ENCODE results near the gene TGIF1.
"Not testable (repeated sequence)": the region's sequence is repeated elsewhere in the genome, so short reads cannot be mapped to it uniquely, and the experiment has no call there.

Gene TGIF1

DNA sequence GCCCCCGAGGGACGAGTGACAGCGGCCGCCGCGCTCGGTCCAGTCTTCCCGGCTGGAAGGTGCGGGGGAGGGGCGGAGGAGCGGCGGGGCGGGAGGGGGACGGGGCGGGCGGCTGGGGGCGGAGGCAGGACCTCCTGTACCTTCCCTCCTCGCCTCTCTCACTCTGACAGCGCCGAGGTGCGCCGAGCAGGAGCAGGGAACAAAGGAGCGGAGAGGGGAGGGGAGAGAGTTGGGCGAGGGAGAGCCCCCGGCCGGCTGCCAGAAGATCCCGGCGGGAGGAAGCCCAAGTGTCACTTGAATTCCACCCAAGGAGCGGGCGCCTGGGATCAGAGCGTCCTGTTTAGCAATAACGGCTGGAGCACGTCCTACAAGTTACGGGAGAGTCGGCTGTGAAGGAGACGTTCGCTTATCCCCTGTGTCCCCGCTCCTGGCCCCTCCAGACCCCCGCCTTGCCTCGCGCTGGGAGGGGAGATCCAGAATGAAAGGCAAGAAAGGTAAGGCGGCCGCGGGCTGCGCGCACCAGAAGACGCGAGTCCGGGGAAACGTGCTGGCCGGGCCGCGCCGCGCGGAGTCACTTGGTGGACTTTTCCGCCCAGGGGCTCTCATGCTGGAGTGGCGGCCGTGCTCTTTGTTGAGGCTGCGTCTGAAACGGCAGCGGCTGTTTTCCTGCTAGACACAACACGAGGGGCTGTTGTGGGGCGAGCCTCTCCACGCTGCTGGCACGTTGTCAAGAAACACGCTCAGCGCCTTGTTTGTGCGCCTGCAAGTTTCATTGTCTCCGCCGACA is at the start of gene TGIF1:
Gene TGIF1, plus strand, starts transcription at position 161 of the 787 bp plus-strand sequence. Its CDS starts 318 bp downstream, at position 479.
- in situ Hi-C loops (cut with HindIII; ENCODE audit: low pct_unique_long_range_greater_than_20kb, low sequenced_read_pairs): no loop called here
- TF ChIP-seq JUND (IDR thresholded peaks at IDR 0.05; ENCODE audit: low read depth): no peak
- peak in 1 of 2 experiments; percentile 88 for DNase-seq (ENCODE audit: low read depth in 1 of 2, low spot score in 1 of 2)

DNA sequence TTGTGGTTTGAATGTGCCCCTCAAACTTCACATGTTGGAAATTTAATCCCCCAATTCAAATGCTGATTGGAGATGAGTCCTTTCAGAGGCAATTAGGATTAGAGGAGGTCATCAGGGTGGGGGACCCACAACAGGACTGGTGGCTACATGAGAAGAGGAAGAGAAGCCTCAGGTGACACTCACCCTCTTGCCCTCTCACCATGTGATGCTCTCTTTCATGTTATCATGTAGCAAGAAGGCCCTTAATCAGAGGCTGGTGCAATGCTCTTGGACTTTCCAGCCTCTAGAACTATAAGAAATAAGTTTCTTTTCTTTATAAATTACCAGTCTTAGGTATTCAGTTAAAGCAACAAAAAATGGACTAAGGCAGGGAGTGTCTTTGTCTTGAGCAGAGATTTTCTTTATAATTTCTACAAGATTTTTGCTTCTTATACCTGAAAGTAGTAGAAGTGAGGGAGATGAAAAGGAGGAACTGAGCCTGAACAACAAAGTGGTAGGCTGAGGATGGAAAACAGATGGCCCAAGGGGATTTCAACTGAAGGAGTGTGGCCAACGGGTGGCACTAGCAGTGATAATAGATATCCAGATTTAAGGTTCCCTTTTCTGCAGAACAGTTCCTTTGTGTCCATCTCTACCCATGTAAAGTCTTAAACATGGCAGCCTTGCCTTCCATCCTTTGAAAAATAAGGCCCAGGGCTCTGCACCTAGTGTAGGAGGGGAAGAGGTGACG is 49.2 kb upstream of the TGIF1 start:
- TF ChIP-seq JUND (IDR thresholded peaks at IDR 0.05; ENCODE audit: low read depth): no peak
- DNase-seq (ENCODE audit: low read depth in 1 of 2, low spot score in 1 of 2): no peak
- in situ Hi-C loops (cut with HindIII; ENCODE audit: low pct_unique_long_range_greater_than_20kb, low sequenced_read_pairs): no loop called here

DNA sequence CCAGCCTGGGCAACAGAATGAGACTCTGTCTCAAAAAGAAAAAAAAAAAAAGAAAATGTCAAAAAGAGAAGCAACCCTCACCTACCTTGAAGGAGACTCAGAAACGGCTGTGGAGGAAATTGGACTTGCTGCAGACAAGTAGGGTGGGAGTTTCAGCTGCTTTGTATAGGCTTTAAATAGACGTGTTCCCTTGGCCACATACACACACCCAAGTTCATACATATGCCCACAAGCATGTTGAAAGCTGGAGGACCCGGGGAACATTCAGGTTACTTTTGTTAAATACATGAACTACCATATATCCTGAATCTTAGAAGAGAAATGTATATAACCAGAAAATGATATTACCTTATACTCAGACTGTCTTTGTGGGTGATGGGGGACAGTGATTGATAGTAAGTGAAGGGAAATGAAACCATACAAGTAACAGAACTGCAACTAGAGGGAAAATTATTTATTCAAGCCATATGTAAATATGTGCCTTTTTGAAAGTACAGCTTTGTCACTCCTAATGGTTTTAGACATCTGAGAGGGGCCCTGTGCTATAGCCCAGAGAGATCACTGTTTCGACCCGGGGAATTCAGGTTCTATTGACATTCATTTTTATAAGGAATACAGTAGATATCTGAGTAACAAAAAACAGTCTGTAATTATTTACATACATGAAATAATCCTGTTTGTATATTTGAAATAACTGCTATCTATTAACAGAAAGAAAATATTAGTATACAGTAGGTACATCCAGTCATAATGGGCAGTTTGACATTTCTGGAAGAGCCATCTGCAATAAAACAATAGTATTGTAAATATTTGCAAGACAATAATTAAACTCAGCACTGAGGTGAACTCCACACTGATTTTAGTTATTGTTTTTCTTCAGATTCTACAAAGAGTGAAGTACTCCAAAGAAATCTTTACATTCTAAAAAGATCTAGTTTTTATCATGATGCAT is 48.0 kb upstream of the TGIF1 start:
- DNase-seq (ENCODE audit: low read depth in 1 of 2, low spot score in 1 of 2): no peak
- no peak for TF ChIP-seq JUND (IDR thresholded peaks at IDR 0.05; ENCODE audit: low read depth)
- in situ Hi-C loops (cut with HindIII; ENCODE audit: low pct_unique_long_range_greater_than_20kb, low sequenced_read_pairs): no loop called here

DNA sequence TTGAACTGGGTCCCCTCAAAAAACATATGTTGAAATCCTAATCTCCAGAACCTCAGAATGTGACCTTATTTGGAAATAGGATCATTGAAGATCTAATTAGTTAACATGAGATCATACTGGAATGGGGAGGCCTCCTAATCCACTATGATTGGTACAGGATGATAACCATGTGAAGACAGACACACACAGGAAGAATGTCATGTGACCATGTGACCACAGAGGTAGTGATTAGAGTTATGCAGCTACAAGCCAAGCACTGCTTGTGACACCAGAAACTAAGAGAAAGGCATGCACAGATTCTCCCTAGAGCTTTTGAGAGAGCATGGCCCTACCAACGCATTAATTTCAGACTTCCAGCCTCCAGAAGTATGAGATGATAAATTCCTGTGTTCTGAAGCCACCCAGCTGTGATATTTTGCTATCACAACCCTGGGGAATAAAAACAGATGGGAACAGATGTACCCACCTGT is 47.0 kb upstream of the TGIF1 start:
- TF ChIP-seq JUND (IDR thresholded peaks at IDR 0.05; ENCODE audit: low read depth): no peak
- DNase-seq (ENCODE audit: low read depth in 1 of 2, low spot score in 1 of 2): no peak
- in situ Hi-C loops (cut with HindIII; ENCODE audit: low pct_unique_long_range_greater_than_20kb, low sequenced_read_pairs): no loop called here

DNA sequence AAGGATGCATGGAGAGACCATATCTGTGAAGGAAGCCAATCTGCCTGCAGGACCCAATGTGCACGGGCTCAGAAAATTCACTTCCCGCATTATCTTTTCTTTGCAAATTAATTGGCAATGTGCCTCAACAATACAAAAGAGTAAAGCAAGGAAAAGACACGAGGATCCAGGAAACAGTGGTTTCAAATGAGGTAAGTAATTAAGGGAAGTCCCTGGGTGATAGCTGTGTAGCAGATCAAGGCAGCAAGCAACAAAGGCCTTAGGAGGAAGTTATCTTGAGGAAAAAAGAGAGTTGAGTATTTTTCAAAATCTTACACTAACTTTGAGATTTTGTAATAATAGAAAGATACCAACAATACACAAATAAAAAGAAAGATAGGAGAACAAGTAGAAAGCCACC is 44.3 kb upstream of the TGIF1 start:
- no peak for DNase-seq (ENCODE audit: low read depth in 1 of 2, low spot score in 1 of 2)
- in situ Hi-C loops (cut with HindIII; ENCODE audit: low pct_unique_long_range_greater_than_20kb, low sequenced_read_pairs): no loop called here
- no peak for TF ChIP-seq JUND (IDR thresholded peaks at IDR 0.05; ENCODE audit: low read depth)

DNA sequence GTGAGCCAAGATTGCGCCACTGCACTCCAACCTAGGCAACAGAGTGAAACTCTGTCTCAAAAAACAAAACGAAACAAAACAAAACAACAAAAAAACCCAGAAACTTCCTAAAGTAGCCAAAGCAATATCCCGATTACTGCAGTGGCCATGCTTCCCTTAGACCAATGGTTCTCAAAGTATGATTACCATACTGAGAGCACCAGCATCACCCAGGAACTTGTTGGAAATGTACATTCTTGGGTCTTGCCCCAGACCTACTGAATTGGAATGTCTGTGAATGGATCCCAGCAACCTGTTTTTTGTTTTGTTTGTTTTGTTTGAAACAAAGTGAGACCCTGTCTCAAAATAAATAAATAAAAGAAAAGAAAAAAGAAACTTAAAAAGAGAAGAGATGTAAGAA is 41.9 kb upstream of the TGIF1 start:
- DNase-seq (ENCODE audit: low read depth in 1 of 2, low spot score in 1 of 2): no peak
- in situ Hi-C loops (cut with HindIII; ENCODE audit: low pct_unique_long_range_greater_than_20kb, low sequenced_read_pairs): no loop called here
- TF ChIP-seq JUND (IDR thresholded peaks at IDR 0.05; ENCODE audit: low read depth): no peak

DNA sequence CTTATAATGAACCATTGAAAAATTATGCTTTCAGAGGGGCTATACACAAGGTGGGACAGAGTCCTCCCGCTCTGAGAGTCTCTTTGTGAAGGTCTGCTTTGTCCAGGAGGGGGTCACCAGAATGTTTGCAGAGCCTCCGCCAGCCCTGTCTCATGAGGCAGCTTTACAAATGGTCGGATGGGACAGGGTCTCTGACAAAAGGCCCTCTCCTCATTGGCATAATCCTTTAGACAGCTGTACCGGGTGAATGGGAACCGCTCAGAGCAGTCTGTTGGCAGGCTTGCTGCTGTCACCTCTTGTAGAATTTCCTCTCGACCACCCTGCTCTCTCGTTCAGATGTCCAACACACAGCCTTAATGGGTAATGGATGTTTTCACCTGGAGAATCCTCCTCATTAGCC is 40.2 kb upstream of the TGIF1 start:
- TF ChIP-seq JUND (IDR thresholded peaks at IDR 0.05; ENCODE audit: low read depth): no peak
- in situ Hi-C loops (cut with HindIII; ENCODE audit: low pct_unique_long_range_greater_than_20kb, low sequenced_read_pairs): no loop called here
- no peak for DNase-seq (ENCODE audit: low read depth in 1 of 2, low spot score in 1 of 2)

DNA sequence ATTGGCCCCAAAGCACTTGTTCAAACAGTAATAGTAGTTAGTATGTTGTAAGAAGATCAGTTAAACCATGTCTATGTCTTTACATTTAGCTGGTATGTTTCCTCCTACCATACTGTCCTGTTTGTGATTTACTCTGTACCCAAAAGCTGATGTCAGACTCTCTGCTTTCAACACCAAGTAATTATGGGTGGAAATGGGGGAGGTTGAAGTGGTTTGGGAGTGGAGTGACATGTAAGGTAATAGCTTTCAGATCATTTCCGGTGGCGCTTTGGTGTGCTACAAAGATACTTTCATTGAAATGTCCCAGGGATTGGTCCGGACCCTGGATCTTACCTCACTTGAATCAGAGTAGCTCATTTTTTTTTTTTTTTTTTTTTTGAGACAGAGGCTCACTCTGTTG is 39.7 kb upstream of the TGIF1 start:
- DNase-seq (ENCODE audit: low read depth in 1 of 2, low spot score in 1 of 2): no peak
- in situ Hi-C loops (cut with HindIII; ENCODE audit: low pct_unique_long_range_greater_than_20kb, low sequenced_read_pairs): no loop called here
- TF ChIP-seq JUND (IDR thresholded peaks at IDR 0.05; ENCODE audit: low read depth): no peak

DNA sequence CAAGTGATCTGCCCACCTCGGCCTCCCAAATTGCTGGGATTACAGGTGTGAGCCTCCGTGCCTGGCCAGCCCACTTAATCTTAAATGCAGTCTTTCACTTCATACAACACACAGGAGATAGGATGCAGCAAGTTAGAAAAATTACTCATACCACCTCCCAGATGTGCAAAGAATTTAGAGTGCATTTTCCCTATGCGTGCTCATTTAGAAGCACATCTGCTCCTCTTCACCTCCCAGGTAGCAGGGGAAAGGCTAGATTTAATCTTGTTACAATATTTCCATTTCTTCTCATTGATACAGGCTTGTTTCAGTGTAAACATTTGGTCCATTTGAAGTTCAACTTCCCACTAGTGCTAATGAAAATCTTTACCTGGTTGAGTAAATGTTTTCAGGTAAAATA is 39.1 kb upstream of the TGIF1 start:
- in situ Hi-C loops (cut with HindIII; ENCODE audit: low pct_unique_long_range_greater_than_20kb, low sequenced_read_pairs): not testable (repeated sequence)

DNA sequence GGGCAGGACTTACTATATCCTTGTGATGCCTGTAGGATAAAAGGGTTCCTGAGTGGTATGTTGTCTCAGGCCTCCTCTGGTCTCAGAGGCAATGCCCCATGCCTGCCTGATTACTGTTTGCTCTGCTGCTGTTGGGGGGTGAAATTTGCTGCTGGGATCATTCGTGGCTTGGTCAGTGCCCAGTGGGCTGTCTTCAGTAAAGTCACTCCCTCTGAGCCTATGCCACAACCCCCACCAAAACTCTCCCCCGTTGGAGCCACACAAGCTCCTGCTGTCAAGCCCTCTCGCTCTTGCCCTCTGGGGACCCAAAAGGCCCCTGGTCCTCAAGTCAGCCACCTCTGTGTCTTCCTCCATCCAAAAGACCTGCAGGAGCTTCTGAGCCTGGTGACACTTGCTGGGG is 38.6 kb upstream of the TGIF1 start:
- TF ChIP-seq JUND (IDR thresholded peaks at IDR 0.05; ENCODE audit: low read depth): no peak
- in situ Hi-C loops (cut with HindIII; ENCODE audit: low pct_unique_long_range_greater_than_20kb, low sequenced_read_pairs): no loop called here
- no peak for DNase-seq (ENCODE audit: low read depth in 1 of 2, low spot score in 1 of 2)

More for the DNA sequence above, 39.1 kb upstream of the TGIF1 start:
- DNase-seq (ENCODE audit: low read depth in 1 of 2, low spot score in 1 of 2): not testable (repeated sequence)

DNA sequence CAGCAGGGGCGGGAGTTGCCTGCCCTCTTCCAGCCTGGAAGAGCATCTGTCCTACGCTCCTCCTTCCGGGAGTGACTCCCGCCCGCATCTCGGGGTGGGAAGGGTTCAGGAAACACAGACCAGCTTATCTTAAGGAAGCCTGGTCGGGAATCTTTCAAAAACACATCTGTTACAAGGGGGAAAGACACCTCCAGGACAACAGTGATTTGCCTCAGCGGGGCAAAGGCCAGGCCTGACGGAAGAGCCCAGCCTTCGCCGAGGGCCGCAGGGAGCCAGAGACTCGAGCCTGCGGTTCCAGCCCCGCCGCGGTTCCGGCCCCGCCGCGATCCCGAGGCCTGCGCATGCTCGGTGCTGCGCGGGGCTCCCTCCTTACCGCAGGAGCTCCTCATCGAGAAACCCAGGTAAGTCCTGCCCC is 38.1 kb upstream of the TGIF1 start:
- in situ Hi-C loops (cut with HindIII; ENCODE audit: low pct_unique_long_range_greater_than_20kb, low sequenced_read_pairs): no loop called here
- DNase-seq (ENCODE audit: low read depth in 1 of 2, low spot score in 1 of 2): no peak
- TF ChIP-seq JUND (IDR thresholded peaks at IDR 0.05; ENCODE audit: low read depth): no peak

DNA sequence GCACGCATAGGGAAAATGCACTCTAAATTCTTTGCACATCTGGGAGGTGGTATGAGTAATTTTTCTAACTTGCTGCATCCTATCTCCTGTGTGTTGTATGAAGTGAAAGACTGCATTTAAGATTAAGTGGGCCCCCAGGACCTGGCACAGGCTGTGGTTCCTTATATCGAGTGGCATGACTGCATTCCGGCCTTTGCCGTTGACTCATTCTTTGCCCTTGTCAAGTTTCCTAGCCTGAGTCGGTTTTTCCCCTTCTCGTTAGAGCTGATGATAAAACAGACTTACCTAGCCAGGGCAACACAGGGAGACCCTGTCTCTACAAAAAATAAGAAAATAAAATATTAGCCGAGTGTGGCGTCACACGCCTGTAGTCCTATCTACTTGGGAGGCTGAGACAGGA is 37.4 kb upstream of the TGIF1 start:
- in situ Hi-C loops (cut with HindIII; ENCODE audit: low pct_unique_long_range_greater_than_20kb, low sequenced_read_pairs); DNase-seq (ENCODE audit: low read depth in 1 of 2, low spot score in 1 of 2): not testable (repeated sequence)

Data from T47D (cell line).